MM.1S (cell line): ENCODE measurements around the gene VSX1.

Experiments
- DNase-seq: peaks from one replicate; pipeline ENCODE4 v3.0.0-alpha.2; 2015
- H2AFZ ChIP-seq: fragments of 300-600 bp; sonication (generic); 2 replicates; pipeline ENCODE4 v1.6.0; 2016; ENCODE audit warnings: antibody characterized with exemption, low read length
- H3F3A ChIP-seq: fragments of 300-600 bp; sonication (generic); 2 replicates; pipeline ENCODE4 v1.6.1; 2016; ENCODE audit warnings: mild to moderate bottlenecking, antibody characterized with exemption, low read length, moderate library complexity, mixed read lengths; ENCODE audit not compliant: insufficient read depth
- H3K27ac ChIP-seq: fragments of 300-600 bp; sonication (generic); 2 replicates; pipeline ENCODE4 v1.5.1; 2016; ENCODE audit warnings: mild to moderate bottlenecking, low read length
- H3K27me3 ChIP-seq: fragments of 300-600 bp; sonication (generic); replicated peaks from 2 replicates; pipeline ENCODE4 v1.6.0; 2016; ENCODE audit warnings: low read length; ENCODE audit not compliant: insufficient read depth
- H3K36me3 ChIP-seq: fragments of 300-600 bp; sonication (generic); replicated peaks from 2 replicates; pipeline ENCODE4 v1.6.1; 2016; ENCODE audit warnings: mild to moderate bottlenecking, low read length, mixed read lengths; ENCODE audit not compliant: insufficient read depth
- H3K4me1 ChIP-seq: fragments of 300-600 bp; sonication (generic); 2 replicates; pipeline ENCODE4 v1.6.1; 2016; ENCODE audit warnings: low read length, mixed read lengths
- H3K4me2 ChIP-seq: fragments of 300-600 bp; sonication (generic); 2 replicates; pipeline ENCODE4 v1.6.0; 2016; ENCODE audit warnings: low read depth, low read length
- H3K4me3 ChIP-seq: fragments of 300-600 bp; sonication (generic); 2 replicates; pipeline ENCODE4 v1.5.1; 2016; ENCODE audit warnings: low read length, mixed read lengths
- H3K79me2 ChIP-seq: fragments of 300-600 bp; sonication (generic); 2 replicates; pipeline ENCODE4 v1.6.1; 2016; ENCODE audit warnings: mixed run types, low read length, mixed read lengths
- H3K9ac ChIP-seq: fragments of 300-600 bp; sonication (generic); 2 replicates; pipeline ENCODE4 v1.6.1; 2016; ENCODE audit warnings: low read length, mixed read lengths
- H3K9me2 ChIP-seq: fragments of 300-600 bp; sonication (generic); replicated peaks from 2 replicates; pipeline ENCODE4 v1.6.1; 2016; ENCODE audit warnings: mild to moderate bottlenecking, low read length, mixed read lengths; ENCODE audit not compliant: insufficient read depth
- H3K9me3 ChIP-seq: fragments of 300-600 bp; sonication (generic); replicated peaks from 2 replicates; pipeline ENCODE4 v1.6.1; 2016; ENCODE audit warnings: mild to moderate bottlenecking, low read length, mixed read lengths; ENCODE audit not compliant: insufficient read depth
- H4K20me1 ChIP-seq: fragments of 300-600 bp; sonication (generic); 2 replicates; pipeline ENCODE4 v1.6.1; 2016; ENCODE audit warnings: mild to moderate bottlenecking, low read length, moderate library complexity, mixed read lengths; ENCODE audit not compliant: insufficient read depth
- CTCF ChIP-seq: fragments of 300-600 bp; sonication (generic); IDR thresholded peaks from 2 replicates; pipeline ENCODE4 v1.5.1; 2016; ENCODE audit warnings: antibody characterized with exemption, low read length, mixed read lengths
- EZH2 ChIP-seq: fragments of 300-600 bp; sonication (generic); optimal IDR thresholded peaks from 2 replicates; pipeline ENCODE3; 2017; ENCODE audit warnings: low read depth, mild to moderate bottlenecking, antibody characterized with exemption, low read length, mixed read lengths
- EZH2phosphoT487 ChIP-seq: fragments of 300-600 bp; sonication (generic); IDR thresholded peaks from 2 replicates; pipeline ENCODE4 v1.6.1; 2018; ENCODE audit warnings: antibody characterized with exemption, low read length

Gene VSX1

GRCh38 chr20:25043499-25044260 is 38.3 kb downstream of the VSX1 start:
- Histone ChIP-seq H3K27ac (no peak overlapping the region), H2AFZ (no peak overlapping the region), H3K4me3 (no peak overlapping the region), H3F3A (no peaks in the 10 kb centered on the region), H3K27me3 (no peaks in the 10 kb centered on the region), H3K4me2 (no peak overlapping the region), H3K9me3 (no peaks in the 10 kb centered on the region), H3K9me2 (no peaks in the 10 kb centered on the region), H3K9ac (no peak overlapping the region), H3K36me3 (0 out of 2 replicates have a peak, but pooled peaks cover 4% of the 10 kb centered on the region), H3K79me2 (peaks cover 87% of the 10 kb centered on the region), H3K4me1 (peaks cover 9% of the 10 kb centered on the region), H4K20me1 (no peaks in the 10 kb centered on the region)
- no peak for TF ChIP-seq CTCF
- no peak for TF ChIP-seq EZH2phosphoT487
- TF ChIP-seq EZH2: no peak
- DNase-seq: no peak

- DNase-seq: no peak
- H3K4me1 ChIP-seq: peaks cover 17% of the 10 kb centered on the region
- no peak overlapping the region for H3K4me3 ChIP-seq
- no peaks in the 10 kb centered on the region for H3K9me2 ChIP-seq
- TF ChIP-seq EZH2phosphoT487 (no peak), CTCF (no peak), EZH2 (no peak)
- H3K27ac ChIP-seq: no peak overlapping the region
- H3K9ac ChIP-seq: no peak overlapping the region
- no peaks in the 10 kb centered on the region for H3K9me3 ChIP-seq
- H2AFZ ChIP-seq: no peak overlapping the region
- peaks cover 87% of the 10 kb centered on the region for H3K79me2 ChIP-seq
- no peak overlapping the region for H3K4me2 ChIP-seq
- H3F3A ChIP-seq: no peaks in the 10 kb centered on the region; the same call in 1 of the 2 replicates
- 0 out of 2 replicates have a peak, but pooled peaks cover 2% of the 10 kb centered on the region for H3K36me3 ChIP-seq
- no peaks in the 10 kb centered on the region for H3K27me3 ChIP-seq
- no peaks in the 10 kb centered on the region for H4K20me1 ChIP-seq
Measured at GRCh38 chr20:25042531-25043498, 39.1 kb downstream of the VSX1 start.

DNA sequence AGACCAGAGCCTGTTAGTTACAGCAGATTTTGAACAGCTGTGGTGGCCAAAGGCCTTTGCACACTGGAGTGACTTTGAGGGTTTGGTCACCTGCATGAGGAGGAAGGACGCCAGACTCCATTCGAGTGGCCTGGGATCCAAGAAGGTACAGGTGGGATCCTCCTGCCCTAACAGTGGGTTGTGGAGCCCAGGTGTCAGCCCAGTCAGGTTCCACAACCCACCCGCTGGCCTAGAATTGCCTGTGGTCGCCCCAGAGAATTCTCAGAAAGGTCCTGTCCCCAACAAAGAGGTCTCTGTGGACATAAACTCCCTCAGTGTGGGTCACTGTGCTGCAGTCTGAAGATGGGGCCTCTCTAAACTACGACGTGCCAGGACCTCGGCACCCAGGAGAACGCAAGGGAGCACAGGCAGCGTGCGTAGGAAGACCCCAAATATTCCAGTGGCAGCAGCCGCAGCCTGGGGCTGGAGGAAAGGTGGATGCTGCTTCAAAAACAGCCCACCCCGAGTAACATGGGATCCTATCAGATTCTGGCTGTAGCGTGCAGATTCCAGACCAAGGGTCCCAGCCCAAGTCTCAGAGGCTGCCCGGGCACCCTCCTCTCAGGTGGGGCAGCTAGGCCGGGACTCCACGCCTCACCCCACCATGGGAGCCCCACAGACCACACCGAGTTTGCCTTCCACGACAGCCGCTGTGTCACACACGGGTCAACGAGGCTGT is 40.0 kb downstream of the VSX1 start:
- H2AFZ ChIP-seq: no peak overlapping the region
- no peaks in the 10 kb centered on the region for H3K9me2 ChIP-seq
- no peaks in the 10 kb centered on the region for H4K20me1 ChIP-seq
- TF ChIP-seq CTCF (no peak), EZH2 (no peak), EZH2phosphoT487 (no peak)
- H3K4me1 ChIP-seq: peaks cover 26% of the 10 kb centered on the region
- H3K79me2 ChIP-seq: peaks cover 88% of the 10 kb centered on the region
- H3K9ac ChIP-seq: no peak overlapping the region
- no peaks in the 10 kb centered on the region for H3K27me3 ChIP-seq
- H3K27ac ChIP-seq: no peak overlapping the region
- no peaks in the 10 kb centered on the region for H3K9me3 ChIP-seq
- H3K4me2 ChIP-seq: no peak overlapping the region
- H3K36me3 ChIP-seq: no peaks in the 10 kb centered on the region
- DNase-seq: no peak
- H3F3A ChIP-seq: peaks cover 4% of the 10 kb centered on the region; the same call in 1 of the 2 replicates
- no peak overlapping the region for H3K4me3 ChIP-seq
